ENCODE measurements around the gene ANKRD1. TPM values are rescaled to one million over a fixed set of nuclear protein-coding genes. Genes with fewer than 3 reads are reported as not detected.
A peak's percentile ranks its signal among the peaks of the same experiment; 100 is the strongest.

The ANKRD1 gene
- total RNA-seq, 2 experiments from 2014 or later = not detected

DNA sequence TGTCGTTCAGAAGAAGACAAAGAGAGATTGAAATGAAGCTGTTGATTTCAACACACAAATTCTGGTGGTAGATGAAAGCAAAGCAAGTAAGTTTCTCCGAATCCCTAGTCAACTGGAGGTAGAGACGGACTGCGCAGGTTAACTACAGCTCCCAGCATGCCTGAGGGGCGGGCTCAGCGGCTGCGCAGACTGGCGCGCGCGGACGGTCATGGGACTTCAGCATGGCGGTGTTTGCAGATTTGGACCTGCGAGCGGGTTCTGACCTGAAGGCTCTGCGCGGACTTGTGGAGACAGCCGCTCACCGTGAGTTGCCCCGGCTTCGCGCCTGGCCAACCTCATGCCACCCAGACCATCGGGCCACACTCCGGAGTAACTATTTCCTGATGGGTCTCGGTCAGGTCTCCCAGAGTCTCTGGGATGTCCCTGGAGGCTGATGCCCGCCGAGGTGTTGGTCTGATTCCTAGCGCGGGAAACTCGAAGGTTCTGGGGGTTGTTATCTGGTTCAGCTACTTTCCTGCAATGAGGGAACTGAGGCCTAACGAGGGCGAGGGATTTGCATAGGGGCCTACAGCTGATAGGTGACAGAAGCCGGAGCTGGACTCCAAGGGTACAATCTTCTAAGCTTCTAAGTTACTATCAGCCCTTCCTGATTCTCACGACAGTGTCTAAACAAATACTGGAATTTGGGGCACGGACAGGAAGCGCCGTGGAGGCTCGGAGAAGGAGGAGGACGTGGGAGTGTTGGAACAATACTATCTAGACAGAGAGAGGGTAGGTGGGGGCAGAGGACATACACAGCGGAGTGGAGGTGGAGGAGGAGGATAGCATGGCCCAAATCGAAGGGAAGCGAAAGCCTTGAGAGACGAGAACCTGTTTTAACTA lies 48.9 kb downstream of the ANKRD1 start, which contains the start of gene RPP30:
TSS of gene RPP30 (plus strand) at position 209 of the 882 bp plus-strand sequence. CDS start at position 222, 13 bp downstream.
- peak within 1 kb of the TSS; percentile 89 for H3K4me3 Mint-ChIP-seq
- peak; percentile 89 for DNase-seq
- ChIA-PET POLR2A (interaction anchor here (0.6 to 1.8 kb wide), 7 partner anchors 10 to 927 kb away, joined by 3 to 6 read pairs (median 3); partner anchors contain the start of gene TNKS2), CTCF (interaction anchor here (0.7 to 2.1 kb wide), 7 partner anchors 8 to 134 kb away, joined by 3 to 10 read pairs (median 4); partner anchors contain the start of gene HTR7)
- H3K36me3 Mint-ChIP-seq (ENCODE audit: low read depth) = peaks cover 9% of the 10 kb centered on the region
- H3K4me1 Mint-ChIP-seq (ENCODE audit: low read depth) = peaks cover 32% of the 10 kb centered on the region
- peaks cover 26% of the 10 kb centered on the region for H3K27me3 Mint-ChIP-seq (ENCODE audit: low read depth)
- peak within 1 kb of the TSS; percentile 88 for H3K27ac Mint-ChIP-seq
- peak; percentile 100 for ATAC-seq
- H3K9me3 Mint-ChIP-seq (ENCODE audit: insufficient read depth) = no peaks in the 10 kb centered on the region

DNA sequence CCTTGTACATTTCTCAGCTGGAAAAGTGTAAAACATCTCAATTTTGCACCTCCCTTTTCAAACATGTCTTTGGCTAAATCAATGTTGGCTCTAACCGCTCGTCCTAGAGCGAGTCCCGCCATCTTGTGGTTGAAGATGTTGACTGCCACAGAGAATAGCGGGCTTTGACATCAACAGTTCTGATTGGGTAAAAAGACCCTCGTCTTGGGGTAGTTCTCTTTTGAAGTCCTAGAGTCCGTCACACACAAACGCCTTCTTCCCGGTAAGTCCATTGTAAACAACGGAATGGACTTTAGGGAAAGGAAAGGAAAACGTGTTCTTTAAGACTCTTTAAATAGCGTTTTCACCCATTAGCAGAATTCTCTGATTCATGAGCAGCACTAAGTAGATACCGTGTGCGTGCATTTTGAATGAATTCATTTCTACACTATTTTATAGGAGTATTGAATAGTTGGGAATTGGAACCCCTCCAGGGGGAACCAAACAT lies 49.6 kb downstream of the ANKRD1 start:
- CTCF ChIA-PET = interaction anchor here (0.7 to 2.1 kb wide), 6 partner anchors 8 to 135 kb away, joined by 3 to 10 read pairs (median 6); partner anchors contain the start of gene HTR7
- peak; percentile 60 for DNase-seq
- peak; percentile 60 for ATAC-seq

DNA sequence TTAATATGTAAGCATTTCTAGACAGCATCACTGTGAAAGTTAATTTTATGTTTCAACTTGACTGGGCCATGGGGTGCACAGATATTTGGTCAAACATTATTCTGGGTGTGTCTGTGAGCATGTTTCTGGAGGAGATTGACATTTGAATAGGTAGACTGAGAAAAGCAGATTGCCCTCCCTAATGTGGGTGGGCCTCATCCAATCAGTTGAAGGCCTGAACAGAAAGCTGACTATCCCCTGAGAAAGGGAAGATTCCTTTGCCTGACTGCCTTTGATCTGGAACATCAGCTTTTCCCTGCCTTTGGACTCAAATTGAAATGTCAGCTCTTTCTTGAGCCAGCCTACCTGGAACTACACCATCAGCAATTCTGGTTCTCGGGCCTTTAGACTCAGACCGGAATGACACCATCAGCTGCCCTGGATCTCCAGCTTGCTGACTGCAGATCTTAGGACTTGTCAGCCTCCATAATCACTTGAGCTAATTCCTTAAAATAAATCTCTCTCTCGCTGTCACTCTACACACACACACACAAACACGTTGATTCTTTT lies 54.8 kb downstream of the ANKRD1 start:
- ATAC-seq = no peak

More for the DNA sequence above, 49.6 kb downstream of the ANKRD1 start:
- POLR2A ChIA-PET = interaction anchor here (0.7 to 1.8 kb wide), 6 partner anchors 10 to 927 kb away, joined by 3 to 6 read pairs (median 4); partner anchors contain the start of gene TNKS2
- Mint-ChIP-seq H3K36me3 (ENCODE audit: low read depth) (peaks cover 4% of the 10 kb centered on the region), H3K9me3 (ENCODE audit: insufficient read depth) (no peaks in the 10 kb centered on the region), H3K4me1 (ENCODE audit: low read depth) (peaks cover 32% of the 10 kb centered on the region), H3K27me3 (ENCODE audit: low read depth) (peaks cover 28% of the 10 kb centered on the region), H3K4me3 (peak overlapping the region; percentile 89), H3K27ac (peak overlapping the region; percentile 88)

DNA sequence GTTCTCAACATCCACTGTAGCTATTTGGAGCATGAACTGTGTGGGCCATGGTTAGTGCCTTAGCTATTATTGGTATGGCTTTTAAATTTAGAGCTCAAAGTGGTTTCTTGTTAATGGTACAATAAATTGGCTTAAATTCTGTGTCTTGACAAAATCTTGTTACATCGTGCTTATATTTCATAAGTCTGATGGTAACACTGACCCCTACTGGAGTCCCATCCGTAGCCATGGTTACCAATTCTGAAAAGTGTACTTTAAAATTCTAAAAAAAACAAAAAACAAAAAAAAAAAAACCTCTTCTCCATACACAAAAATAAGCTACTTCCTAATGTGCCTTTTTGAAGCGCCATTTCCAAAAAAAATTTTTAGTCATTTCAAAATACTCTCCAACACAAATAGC lies 55.5 kb downstream of the ANKRD1 start:
- H3K9me3 Mint-ChIP-seq (ENCODE audit: insufficient read depth) = no peaks in the 10 kb centered on the region
- H3K4me3 Mint-ChIP-seq = no peak overlapping the region
- peaks cover 62% of the 10 kb centered on the region for H3K27me3 Mint-ChIP-seq (ENCODE audit: low read depth)
- ChIA-PET POLR2A (no interaction called here), CTCF (interaction anchor here (0.6 to 2.4 kb wide), 8 partner anchors 9 to 1613 kb away, joined by 3 to 11 read pairs (median 4); no protein-coding TSS in a partner anchor)
- DNase-seq (no peak), ATAC-seq (no peak)
- peaks cover 2% of the 10 kb centered on the region for H3K4me1 Mint-ChIP-seq (ENCODE audit: low read depth)
- H3K27ac Mint-ChIP-seq = no peak overlapping the region
- H3K36me3 Mint-ChIP-seq (ENCODE audit: low read depth) = no peaks in the 10 kb centered on the region

More for the DNA sequence above, 54.8 kb downstream of the ANKRD1 start:
- no peak for DNase-seq
- H3K4me1 Mint-ChIP-seq (ENCODE audit: low read depth) = peaks cover 9% of the 10 kb centered on the region
- no peak overlapping the region for H3K4me3 Mint-ChIP-seq
- no peaks in the 10 kb centered on the region for H3K36me3 Mint-ChIP-seq (ENCODE audit: low read depth)
- ChIA-PET CTCF (interaction anchor here (0.6 to 2.4 kb wide), 8 partner anchors 9 to 1614 kb away, joined by 3 to 11 read pairs (median 4); no protein-coding TSS in a partner anchor), POLR2A (no interaction called here)
- no peak overlapping the region for H3K27ac Mint-ChIP-seq
- no peaks in the 10 kb centered on the region for H3K9me3 Mint-ChIP-seq (ENCODE audit: insufficient read depth)
- H3K27me3 Mint-ChIP-seq (ENCODE audit: low read depth) = peaks cover 60% of the 10 kb centered on the region

DNA sequence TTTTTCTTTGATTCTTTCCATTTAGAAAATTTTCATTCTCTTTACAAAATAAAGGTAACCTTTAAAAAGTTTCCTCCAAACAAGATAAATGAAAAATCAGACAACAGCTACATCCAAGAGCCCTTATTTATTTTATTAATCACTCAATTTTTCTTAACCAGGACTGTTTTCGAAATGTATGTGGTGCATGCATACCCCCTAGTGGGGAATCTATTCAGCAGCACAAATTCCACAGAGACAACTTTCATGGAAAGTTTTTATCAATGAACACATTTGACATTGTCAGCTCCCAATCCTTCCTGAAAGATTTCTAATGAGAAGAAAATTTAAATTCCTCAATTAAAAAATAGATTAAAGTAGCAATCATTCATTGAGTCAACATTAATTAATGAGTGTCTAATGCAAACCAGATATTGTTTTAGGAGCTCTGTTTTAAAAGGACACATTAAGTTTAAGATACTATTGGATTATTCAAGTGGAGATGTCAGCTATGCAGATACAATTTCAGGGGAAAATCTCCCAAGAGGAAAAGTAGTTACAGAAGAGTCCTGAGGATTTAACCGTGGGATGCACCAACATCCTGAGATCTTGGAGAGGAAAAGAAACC lies 57.9 kb downstream of the ANKRD1 start:
- Mint-ChIP-seq H3K27ac (no peak overlapping the region), H3K9me3 (ENCODE audit: insufficient read depth) (no peaks in the 10 kb centered on the region), H3K4me3 (no peak overlapping the region), H3K4me1 (ENCODE audit: low read depth) (peaks cover 4% of the 10 kb centered on the region), H3K27me3 (ENCODE audit: low read depth) (peaks cover 68% of the 10 kb centered on the region), H3K36me3 (ENCODE audit: low read depth) (no peaks in the 10 kb centered on the region)
- DNase-seq (no peak), ATAC-seq (no peak)
- POLR2A ChIA-PET = no interaction called here
- CTCF ChIA-PET = interaction anchor here (0.7 to 1.4 kb wide), 9 partner anchors 9 to 715 kb away, joined by 3 to 7 read pairs (median 3); partner anchors contain the start of gene RPP30

Other genes starting within 250 kb of the ANKRD1 start
- gene HTR7, start 63.0 kb downstream of the ANKRD1 start, total RNA-seq = not detected
- gene RPP30, start 49.1 kb downstream of the ANKRD1 start, total RNA-seq = 10 to 100 TPM; 43.7 to 48.1 TPM

All from activated CD8-positive, alpha-beta T cell treated with anti-CD3 and anti-CD28 coated beads, Interleukin-2, amount 10 ng/mL, durations not matched to agents 7 days and 5 days (primary cell).